GM18909 (cell line): ENCODE measurements around the gene MS4A4E.
"Not testable (repeated sequence)": the region's sequence is repeated elsewhere in the genome, so short reads cannot be mapped to it uniquely, and the experiment has no call there.

Source experiments
- ATAC-seq: cut with Tn5 transposase; IDR thresholded peaks from one replicate; pipeline ENCODE4 v1.9.1; 2021; ENCODE audit warnings: mild to moderate bottlenecking; ENCODE audit not compliant: unreplicated experiment, poor library complexity

Gene MS4A4E

DNA sequence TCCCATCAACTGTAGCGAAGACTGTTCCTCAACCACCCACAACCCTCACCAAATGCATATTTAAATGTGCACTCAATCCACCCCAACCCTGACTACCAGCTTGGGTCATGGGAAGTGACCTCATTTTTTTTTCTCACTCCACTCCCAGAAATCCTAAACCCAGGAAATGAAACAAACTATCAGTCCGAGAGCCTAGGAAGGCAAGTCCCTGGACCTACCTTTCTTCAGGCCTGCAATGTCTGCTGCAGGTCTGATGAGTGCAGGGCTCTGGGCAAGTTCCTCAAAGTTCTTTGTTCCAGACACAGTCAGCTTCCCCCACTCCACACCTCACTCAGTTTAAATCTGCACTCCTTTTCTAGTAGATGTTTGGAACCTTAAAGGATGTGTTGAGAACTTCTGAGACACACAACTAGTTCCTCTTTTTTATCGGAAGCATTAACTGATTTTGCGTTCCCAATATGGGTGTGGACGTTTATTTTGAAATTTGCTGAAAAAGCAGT is at the start of gene MS4A4E:
TSS of gene MS4A4E (minus strand) at position 398 of the 500 bp plus-strand sequence. CDS start 13,082 bp downstream, outside the sequence.
- no peak for ATAC-seq

DNA sequence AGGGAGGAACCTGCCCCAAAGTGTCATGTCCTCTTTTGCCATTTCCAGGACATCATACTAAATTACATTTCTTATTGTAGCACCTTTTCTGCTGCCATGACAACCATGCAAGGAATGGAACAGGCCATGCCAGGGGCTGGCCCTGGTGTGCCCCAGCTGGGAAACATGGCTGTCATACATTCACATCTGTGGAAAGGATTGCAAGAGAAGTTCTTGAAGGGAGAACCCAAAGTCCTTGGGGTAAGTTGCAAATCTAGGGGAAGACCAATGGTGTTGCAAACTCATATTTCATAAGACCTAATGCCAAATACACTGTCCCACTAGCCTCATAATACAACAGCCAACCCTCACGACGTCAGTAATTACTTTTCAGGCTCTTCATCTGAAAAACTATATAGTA is 49.2 kb upstream of the MS4A4E start:
- no peak for ATAC-seq

DNA sequence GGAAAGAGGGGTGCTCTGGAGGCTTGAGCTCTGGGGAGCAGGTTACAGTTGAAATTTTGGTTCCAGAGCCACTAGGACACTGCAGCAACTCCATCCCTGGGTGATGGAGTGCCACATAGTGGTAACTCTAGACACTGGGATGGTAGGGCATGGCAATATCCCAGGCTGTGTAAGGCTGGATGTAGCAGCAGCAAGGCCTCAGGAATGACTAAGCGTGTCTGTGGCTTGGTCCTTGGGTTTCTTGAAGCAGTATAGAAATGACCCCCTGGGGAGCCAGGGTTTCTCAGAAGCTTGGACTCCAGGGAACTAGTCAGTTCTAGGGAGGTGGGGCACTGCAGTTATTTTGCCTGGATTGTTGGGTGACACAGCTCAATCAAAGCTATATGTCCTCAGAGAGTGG is 45.6 kb upstream of the MS4A4E start:
- no peak for ATAC-seq

DNA sequence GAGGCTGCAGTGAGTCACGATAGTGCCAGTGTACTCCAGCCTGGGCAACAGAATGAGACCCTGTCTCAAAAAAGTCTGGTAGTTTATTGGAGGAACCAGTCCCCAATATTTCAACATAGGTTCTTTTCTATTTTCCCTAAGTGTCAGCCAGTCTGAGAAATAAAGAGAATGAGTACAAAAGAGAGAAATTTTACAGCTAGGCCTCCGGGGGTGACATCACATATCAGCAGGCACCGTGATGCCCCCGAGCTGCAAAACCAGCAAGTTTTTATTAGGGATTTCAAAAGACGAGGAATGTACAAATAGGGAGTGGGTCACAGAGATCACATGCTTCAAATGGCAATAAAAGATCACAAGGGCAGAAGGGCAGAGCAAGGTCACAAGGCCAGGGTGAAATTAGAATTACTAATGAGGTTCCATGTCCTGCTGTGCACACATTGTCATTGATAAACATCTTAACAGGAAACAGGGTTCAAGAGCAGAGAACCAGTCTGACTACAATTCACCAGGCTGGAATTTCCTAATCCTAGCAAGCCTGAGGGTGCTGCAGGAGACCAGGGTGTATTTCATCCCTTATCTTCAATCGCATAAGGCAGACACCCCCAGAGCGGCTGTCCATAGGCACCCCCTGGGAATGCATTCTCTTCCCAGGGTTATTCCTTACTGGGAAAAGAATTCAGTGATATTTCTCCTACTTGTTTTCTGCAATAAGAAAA is 42.6 kb upstream of the MS4A4E start:
- not testable (repeated sequence) for ATAC-seq

DNA sequence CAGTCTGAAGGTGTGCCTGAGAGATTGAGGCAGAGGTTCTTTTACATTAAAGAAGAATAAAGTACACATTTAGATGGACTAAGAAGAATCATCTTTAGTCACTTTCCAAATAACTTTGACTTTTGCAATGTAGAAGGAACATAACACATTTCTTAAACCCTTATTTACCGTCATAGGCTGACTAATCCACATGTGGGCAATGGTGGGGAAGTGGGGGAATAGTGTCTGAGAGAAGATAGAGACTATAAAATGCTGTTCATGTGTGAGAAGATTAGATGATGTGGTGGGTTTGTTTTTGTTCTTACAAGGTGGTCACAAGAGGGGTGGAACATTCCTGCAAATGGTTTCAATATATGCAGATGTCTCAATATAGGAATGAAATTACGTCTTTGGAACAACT is 39.3 kb upstream of the MS4A4E start:
- ATAC-seq: no peak

DNA sequence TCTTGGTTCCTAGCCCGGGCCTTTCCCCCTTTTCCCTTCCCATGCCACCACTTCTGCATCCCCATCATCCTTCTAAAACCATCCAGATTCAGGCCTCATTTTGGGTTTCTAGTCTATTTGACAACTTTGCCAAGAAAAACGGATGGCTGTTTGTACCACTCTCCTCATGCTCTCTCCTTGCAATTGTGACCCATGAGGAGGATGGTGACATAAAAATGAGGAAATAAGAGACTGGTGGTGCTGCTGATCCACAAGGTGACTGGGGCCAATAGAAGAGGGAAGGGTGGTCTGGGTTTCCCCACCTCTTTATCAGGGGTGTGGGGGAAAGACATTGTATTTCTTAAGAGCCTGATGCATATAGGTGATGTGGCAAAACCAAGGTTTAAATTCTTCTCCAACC is 38.5 kb upstream of the MS4A4E start:
- no peak for ATAC-seq

DNA sequence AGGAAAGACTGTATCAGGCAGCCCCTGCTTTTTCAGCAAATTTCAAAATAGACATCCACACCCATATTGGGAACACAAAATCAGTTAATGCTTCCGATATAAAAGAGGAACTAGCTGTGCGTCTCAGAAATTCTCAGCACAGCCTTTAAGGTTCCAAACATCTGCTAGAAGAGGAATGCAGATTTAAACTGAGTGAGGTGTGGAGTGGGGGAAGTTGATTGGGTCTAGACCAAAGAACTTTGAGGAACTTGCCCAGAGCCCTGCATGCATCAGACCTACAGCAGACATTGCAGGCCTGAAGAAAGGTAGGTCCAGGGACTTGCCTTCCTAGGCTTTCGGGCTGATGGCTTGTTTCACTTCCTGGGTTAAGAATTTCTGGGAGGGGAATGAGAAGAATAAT is 37.5 kb upstream of the MS4A4E start, which contains the start of gene MS4A4A:
TSS of gene MS4A4A (plus strand) at position 255 of the 400 bp plus-strand sequence. CDS start at position 265, 10 bp downstream.
- ATAC-seq: no peak

DNA sequence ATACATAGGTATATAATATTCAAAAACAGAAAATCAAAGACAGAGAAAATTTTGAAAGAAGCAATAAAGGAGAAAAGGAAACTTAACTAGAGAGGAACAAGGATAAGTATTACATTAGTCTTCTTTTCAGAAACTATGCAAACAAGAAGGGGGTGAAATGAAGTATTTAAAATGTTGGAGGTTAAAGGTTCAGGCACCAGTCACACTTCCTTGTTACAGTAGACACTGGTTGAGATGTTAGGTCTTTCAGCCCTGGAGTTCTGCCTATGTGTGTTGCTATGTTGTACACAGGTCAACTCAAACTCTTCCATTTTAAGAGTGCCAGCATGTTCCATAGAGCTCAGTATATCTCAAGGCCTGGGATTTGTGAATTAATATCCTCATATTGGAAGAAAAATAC is 31.5 kb upstream of the MS4A4E start:
- no peak for ATAC-seq

DNA sequence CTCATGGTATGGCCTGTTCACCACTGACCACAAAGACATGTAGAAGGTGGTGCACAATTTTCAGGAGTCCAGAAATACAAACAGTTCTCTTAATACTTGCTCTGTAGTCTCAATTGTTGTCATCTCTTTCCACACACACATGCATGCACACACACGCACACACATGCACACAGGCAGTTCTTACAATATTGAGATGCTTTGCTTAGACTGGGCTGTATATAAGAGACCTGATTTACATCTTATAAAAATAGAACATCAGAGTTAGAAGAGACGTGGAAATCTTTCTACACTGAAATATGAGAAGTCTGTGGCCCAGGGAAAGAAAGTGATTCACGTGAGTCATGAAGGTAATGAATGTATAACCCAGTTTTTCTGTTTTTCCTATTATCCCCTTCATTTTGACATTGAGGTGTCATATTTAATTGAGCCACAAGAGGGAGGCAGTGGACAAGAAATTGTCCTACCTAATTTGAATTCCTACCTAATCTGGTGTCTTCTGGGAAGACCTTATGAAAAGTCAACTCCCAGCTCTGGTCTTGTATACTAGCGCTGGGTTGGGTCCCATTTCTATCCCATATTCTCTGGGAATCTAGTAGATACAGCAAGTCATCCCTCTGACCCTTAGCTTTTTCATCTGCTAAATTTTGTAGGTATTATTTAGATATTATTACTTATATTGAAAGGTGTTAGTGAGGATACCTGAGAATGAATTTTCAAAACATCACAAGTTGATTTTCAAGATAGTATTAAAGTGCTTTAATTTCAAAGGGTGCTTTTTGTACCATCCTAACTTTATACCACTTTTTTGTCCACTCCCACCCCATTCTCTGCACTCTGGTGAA is 22.7 kb upstream of the MS4A4E start:
- ATAC-seq: no peak

DNA sequence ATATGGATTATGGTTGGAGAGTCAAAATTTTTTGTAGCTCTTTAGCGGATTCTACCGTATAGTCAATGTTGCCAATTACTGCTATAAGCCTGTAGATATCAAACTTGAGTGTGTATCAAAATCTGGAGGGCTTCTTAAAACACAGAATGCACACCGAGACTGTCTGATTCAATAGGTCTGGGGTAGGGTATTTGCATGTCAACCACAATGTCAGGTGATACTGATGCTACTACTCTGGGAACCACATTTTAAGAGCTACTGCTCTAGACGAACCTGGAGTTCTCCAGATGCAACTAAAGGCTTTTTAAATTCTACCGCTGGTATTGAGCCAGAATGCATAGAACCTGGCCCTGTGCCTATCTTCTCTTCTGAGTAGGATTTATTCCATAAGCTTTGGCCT is 21.7 kb upstream of the MS4A4E start:
- no peak for ATAC-seq

DNA sequence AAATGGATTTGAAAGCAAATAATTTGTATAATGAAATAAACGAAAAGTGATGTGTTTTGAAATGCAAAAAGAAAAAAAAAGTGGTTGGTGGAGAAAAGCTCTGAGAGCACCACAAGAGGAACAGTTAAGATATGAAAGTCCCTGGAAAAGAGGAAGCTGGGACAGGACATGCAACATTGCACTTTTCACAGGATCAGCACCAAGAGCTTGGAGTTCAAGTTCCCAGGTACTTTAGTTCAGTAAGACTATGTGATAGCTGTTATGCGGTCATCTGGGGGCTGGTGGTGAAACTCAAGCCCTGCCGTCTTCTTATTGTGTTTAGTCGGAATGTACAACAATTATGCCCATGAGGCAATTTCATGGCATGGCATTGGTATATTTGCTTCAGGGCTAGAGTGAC is 20.5 kb upstream of the MS4A4E start:
- no peak for ATAC-seq

DNA sequence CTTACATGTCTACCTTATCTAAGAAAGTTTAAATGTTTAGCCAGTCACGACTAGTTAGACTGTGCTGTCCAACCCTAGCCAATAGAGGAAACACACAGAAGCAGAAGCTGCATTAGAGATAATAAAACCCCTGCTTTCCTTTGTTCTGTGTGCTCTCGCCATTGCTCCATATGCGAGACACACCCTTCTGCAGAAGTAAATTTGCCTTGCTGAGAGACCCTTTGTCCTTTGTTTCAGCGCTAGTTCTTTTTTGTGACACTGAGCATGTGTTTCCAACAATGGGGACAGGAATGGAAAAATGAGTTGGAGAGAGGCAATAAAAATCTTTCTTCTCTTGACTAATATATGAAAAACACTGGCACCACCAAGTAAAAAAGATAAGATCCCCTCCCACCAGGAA is 18.1 kb upstream of the MS4A4E start:
- ATAC-seq: no peak

DNA sequence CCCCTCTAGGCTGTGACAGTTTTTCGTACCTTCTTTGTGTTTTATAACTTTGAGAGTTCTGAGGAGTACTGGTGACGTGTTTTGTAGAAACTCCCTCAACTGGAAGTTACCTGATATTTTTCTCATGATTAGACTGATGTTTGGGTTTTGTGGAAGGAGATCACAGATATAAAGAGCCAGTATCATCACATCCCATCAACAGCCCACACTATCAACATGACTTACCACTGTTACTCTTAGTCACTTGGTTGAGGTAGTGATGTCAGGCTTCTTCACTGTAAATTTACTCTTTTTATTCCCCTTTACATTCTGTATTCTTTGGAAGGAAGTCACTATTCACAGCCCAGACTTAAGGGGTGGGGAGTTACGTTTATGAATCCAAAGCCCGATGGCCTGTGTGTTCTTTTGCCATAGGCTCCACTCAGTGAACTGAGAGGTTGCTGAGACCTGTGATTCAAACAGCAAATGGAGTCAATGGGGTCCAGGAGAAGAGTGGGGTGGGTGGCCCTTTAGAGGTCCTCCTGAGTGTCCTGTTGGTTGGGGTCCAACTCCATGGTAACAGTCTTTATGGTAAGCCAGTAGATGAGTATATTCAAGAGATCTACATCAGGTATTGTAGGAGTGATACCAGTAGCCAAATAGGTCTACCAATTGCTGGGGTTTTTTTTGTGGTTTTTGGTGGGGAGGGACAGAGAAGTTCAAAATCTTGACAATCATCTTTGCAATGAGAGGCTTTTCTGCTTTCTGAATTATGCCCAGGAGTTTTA is 15.2 kb upstream of the MS4A4E start:
- no peak for ATAC-seq

DNA sequence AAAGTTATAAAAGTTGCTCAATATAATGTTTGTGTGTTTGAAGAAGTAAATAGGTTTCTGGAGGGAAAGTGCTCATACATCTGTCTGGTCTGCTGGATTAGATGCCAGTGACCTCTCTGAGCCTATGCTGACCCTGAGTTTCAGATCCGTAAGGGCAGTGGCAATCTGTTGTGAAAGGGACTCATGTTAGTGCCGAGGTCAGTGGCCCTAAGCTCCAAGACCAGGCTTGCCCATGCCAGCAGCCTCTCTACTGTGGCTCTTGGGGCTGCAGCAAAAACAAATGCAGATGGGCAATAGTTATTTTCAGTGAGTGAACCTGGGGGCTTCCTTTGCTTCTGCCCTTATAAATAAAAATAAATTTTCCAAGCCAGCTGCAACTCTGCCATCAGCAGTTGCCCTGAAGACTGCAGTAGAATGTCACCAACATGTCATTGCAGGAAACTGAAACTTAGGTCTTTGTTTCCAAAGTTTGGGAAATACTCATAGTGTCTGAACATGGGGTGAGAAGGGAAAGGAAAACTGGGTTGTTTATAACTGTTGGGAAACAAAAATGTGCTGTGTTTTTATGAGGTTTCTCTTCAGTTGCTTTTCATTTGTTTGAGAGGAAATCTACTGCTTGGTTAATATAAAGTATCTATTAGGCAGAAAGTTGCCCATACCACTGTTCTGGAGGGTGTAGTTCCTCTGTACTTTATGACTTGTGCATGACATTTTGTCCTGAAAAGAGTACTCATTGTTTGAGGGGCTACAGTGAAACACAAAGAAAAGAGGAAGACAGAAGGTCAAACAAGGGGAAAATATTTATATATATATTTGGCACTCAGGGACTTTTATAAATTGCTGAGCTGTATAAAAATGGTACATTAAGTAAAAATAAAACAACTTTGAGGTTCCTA is 9.5 kb upstream of the MS4A4E start:
- no peak for ATAC-seq

DNA sequence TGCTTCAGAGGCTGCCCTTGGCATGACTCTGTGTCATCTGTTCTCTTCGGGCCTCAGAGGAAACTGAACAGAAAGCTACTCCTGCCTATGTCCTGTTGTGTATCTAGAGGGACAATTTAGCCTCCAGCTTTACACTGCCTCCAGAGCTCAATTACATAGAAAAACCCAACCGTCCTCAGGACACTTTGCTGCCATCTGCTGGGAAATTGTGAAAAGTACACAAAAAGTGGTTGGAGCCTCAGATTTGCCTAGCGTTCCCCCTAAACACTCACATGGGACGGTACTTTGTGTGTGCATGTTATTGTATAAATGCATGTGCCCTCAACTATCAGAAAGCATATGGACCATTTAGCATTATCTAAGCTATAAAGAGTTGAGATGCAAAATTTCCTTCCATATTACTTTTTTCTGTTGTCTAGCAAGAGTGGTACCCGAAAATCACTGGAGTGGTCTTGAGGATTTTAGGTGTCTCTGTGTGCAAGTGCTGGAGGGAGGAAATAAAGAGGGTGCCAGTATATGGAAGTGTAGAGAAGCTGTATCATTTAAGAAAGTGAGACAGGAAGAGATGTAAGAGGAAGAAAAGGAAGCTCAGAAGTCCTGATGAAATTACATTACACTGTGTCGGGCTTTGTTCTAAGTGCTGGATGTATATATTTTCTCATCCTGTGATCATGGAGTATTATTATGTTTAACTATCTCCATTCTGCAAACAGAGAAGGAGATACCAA is 8.7 kb upstream of the MS4A4E start:
- ATAC-seq: no peak

DNA sequence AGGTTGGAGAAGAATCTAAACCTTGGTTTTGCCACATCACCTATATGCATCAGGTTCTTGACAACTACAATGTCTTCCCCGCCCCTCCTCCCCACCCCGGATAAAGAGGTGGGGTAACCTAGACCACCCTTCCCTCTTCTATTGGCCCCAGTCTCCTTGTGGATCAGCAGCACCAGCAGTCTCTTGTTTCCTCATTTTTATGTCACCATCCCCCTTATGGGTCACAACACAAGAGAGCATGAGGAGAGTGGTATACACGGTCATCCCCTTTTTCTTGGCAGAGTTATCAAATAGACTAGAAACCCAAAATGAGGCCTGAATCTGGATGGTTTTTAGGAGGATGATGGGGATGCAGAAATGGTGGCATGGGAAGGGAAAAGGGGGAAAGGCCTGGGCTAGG is 1.2 kb downstream of the MS4A4E start:
- no peak for ATAC-seq

DNA sequence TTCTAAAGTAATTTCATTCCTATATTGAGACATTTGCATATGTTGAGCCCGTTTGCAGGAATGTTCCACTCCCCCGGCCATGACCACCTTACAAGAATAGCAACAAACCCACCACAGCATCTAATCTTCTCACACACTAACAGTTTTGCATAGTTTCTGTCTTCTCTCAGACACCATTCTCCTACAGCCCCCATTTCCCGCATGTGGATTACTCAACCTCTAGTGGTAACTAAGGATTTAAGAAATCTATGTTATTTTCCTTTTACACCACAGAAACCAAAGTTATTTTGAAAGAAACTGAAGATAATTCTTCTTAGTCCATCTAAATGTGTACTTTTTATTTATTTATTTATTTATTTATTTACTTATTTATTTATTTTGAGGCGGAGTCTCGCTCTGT is 2.3 kb downstream of the MS4A4E start:
- ATAC-seq: no peak

DNA sequence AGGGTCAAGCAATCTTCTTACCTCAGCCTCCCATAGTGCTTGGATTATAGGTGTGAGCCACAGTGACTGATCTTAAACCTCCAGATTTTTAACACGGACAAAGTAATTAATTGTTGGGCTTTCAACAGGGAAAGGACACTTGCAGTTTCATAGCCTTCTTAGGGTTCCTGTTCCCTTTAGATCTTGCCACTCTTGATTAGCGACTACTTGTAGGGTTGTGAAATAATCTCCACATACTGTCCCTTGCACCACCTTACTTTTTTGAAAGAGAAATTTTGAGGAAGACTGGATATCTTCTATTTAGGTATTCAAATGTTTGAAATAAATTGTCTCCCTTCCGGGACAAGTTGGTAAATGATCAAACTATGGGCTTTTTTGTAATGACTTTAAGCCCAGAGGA is 7.6 kb downstream of the MS4A4E start:
- no peak for ATAC-seq

DNA sequence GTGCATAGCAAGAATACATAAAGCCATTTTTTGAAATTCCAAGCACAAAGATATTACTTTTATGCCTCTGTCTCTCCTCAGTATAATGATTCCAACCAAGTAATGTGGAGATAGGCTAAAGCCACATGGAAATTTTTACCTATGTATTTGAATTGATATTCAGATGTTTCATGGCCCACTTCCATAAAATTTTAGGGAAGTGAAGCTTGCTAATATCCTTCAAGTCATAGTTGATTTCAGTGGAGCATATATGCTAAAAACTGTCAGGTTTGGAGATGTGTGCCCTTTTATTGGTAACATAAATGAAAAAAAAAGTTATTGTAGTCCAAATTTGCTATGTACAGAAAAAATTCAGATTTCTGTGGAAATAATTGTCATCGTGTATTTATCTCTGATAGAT is 12.3 kb downstream of the MS4A4E start:
- ATAC-seq: no peak
